Endothelial cell (in vitro differentiated cells): ENCODE measurements around the gene POMT2. TPM values are rescaled to one million over a fixed set of nuclear protein-coding genes. Genes with fewer than 3 reads are reported as not detected.

Source experiments
- DNase-seq: peaks from one replicate; pipeline ENCODE4 v3.0.0; 2021; ENCODE audit warnings: low spot score
- H3K27ac Mint-ChIP-seq: one replicate; pipeline ENCODE4 v1.8.0; 2021; ENCODE audit warnings: mixed read lengths, inconsistent platforms; ENCODE audit not compliant: unreplicated experiment
- H3K27me3 Mint-ChIP-seq: one replicate; pipeline ENCODE4 v1.8.0; 2021; ENCODE audit warnings: mild to moderate bottlenecking, moderate library complexity, mixed read lengths, inconsistent platforms; ENCODE audit not compliant: unreplicated experiment
- H3K36me3 Mint-ChIP-seq: one replicate; pipeline ENCODE4 v1.8.0; 2021; ENCODE audit warnings: mild to moderate bottlenecking, low read depth, mixed read lengths, inconsistent platforms; ENCODE audit not compliant: unreplicated experiment
- H3K4me1 Mint-ChIP-seq: one replicate; pipeline ENCODE4 v1.8.0; 2021; ENCODE audit warnings: mild to moderate bottlenecking, mixed read lengths, inconsistent platforms; ENCODE audit not compliant: unreplicated experiment
- H3K4me3 Mint-ChIP-seq: one replicate; pipeline ENCODE4 v1.8.0; 2021; ENCODE audit warnings: mild to moderate bottlenecking, mixed read lengths, inconsistent platforms; ENCODE audit not compliant: unreplicated experiment
- H3K9me3 Mint-ChIP-seq: one replicate; pipeline ENCODE4 v1.8.0; 2021; ENCODE audit warnings: mixed read lengths, inconsistent platforms; ENCODE audit not compliant: unreplicated experiment
- CTCF ChIP-seq: fragments of 200-600 bp; sonication (generic); IDR thresholded peaks from one replicate; pipeline ENCODE4 v1.5.0; 2021; ENCODE audit warnings: antibody characterized with exemption; ENCODE audit not compliant: unreplicated experiment
- total RNA-seq: library from RNA; stranded (reverse); fragmentation: NEBNext Ultra II Directional; extraction: Animal tissue kit (Norgen Biotek cat#: 25700); gene quantifications from one replicate; pipeline ENCODE4 v1.2.1, GENCODE V29; 2021; ENCODE audit not compliant: unreplicated experiment

Gene POMT2
- total RNA-seq, 1 donor from 2014 or later: 33.8 TPM

DNA sequence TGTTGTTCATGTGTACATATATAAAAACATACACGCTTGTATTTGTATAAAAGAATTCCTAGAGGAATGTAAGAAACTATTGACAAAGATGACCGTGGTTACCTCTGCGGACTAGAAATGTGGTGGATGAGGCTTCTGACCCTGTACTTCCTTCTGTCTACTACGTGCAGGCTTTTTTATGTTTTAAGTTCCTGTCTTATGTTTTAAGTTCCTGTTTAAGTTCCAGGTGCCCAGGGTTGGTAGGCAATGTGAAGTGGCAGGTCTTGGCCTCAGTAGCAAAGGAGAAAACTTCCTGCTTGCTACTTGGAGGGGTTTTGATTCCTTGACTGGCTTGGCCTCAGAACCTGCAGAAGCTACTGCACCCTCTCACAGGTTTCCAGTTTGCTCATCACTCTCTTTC, 11.6 kb downstream of the POMT2 start:
- no peaks in the 10 kb centered on the region for H3K27me3 Mint-ChIP-seq
- DNase-seq: no peak
- H3K27ac Mint-ChIP-seq: peak overlapping the region; percentile 62
- no peak overlapping the region for H3K4me3 Mint-ChIP-seq
- peaks cover 5% of the 10 kb centered on the region for H3K36me3 Mint-ChIP-seq
- TF ChIP-seq CTCF: no peak
- H3K4me1 Mint-ChIP-seq: peaks cover 9% of the 10 kb centered on the region
- H3K9me3 Mint-ChIP-seq: no peaks in the 10 kb centered on the region

- H3K4me1 Mint-ChIP-seq: peaks cover 9% of the 10 kb centered on the region
- H3K9me3 Mint-ChIP-seq: no peaks in the 10 kb centered on the region
Measured at GRCh38 chr14:77306851-77307496, 13.7 kb downstream of the POMT2 start.

DNA sequence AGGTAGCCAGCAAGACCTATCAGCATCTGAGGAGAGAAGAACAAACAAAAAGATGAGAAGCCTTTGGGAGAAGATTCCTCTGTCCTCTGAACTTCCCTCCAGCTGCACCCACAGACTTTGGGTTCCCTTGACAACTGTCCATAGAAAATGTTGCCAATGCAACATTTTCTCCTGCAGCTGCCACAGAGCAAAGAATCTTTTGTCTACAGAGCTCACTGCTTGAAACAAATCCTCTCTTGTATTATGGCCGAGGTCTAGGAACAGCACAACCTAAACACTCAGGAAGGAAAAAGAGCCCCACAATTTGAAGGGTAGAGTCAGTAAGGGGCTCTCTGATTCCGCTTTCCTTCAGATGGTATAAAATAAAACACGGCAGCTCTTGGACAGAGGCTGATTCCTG, 14.3 kb downstream of the POMT2 start:
- Mint-ChIP-seq H3K9me3 (no peaks in the 10 kb centered on the region), H3K4me3 (no peak overlapping the region), H3K27me3 (no peaks in the 10 kb centered on the region), H3K36me3 (peaks cover 5% of the 10 kb centered on the region), H3K27ac (no peak overlapping the region), H3K4me1 (peaks cover 9% of the 10 kb centered on the region)
- TF ChIP-seq CTCF: no peak
- DNase-seq: no peak

More at GRCh38 chr14:77306851-77307496, 13.7 kb downstream of the POMT2 start:
- DNase-seq: no peak
- Mint-ChIP-seq H3K27me3 (no peaks in the 10 kb centered on the region), H3K36me3 (peaks cover 5% of the 10 kb centered on the region), H3K4me3 (no peak overlapping the region), H3K27ac (no peak overlapping the region)
- TF ChIP-seq CTCF: no peak

GRCh38 chr14:77305696-77306095, 15.0 kb downstream of the POMT2 start:
- peaks cover 9% of the 10 kb centered on the region for H3K4me1 Mint-ChIP-seq
- no peaks in the 10 kb centered on the region for H3K9me3 Mint-ChIP-seq
- TF ChIP-seq CTCF: no peak
- H3K27ac Mint-ChIP-seq: no peak overlapping the region
- no peak for DNase-seq
- H3K4me3 Mint-ChIP-seq: no peak overlapping the region
- no peaks in the 10 kb centered on the region for H3K27me3 Mint-ChIP-seq
- peaks cover 5% of the 10 kb centered on the region for H3K36me3 Mint-ChIP-seq

GRCh38 chr14:77303417-77304156, 17.1 kb downstream of the POMT2 start:
- Mint-ChIP-seq H3K27me3 (peaks cover 2% of the 10 kb centered on the region), H3K36me3 (peaks cover 6% of the 10 kb centered on the region), H3K4me3 (no peak overlapping the region), H3K4me1 (peaks cover 5% of the 10 kb centered on the region), H3K27ac (peak overlapping the region; percentile 6), H3K9me3 (no peaks in the 10 kb centered on the region)
- no peak for TF ChIP-seq CTCF
- no peak for DNase-seq
